OCI-LY7 (cell line): ENCODE results near the gene PSEN1.

Experiments used
- EZH2phosphoT487 ChIP-seq: fragments of 200-600 bp; sonication (generic); IDR thresholded peaks from 2 replicates; pipeline ENCODE4 v1.6.1; 2018; ENCODE audit warnings: low read depth, borderline replicate concordance, mild to moderate bottlenecking, mixed run types, antibody characterized with exemption, low read length, moderate library complexity, mixed read lengths
- TF ChIP-seq, protein P1 (sequence below): fragments of 200-600 bp; sonication (generic); conservative IDR thresholded peaks from 2 replicates; pipeline ENCODE4 v1.5.1; 2014; ENCODE audit warnings: mild to moderate bottlenecking, antibody characterized with exemption, low read length, moderate library complexity, mixed read lengths

DNA sequence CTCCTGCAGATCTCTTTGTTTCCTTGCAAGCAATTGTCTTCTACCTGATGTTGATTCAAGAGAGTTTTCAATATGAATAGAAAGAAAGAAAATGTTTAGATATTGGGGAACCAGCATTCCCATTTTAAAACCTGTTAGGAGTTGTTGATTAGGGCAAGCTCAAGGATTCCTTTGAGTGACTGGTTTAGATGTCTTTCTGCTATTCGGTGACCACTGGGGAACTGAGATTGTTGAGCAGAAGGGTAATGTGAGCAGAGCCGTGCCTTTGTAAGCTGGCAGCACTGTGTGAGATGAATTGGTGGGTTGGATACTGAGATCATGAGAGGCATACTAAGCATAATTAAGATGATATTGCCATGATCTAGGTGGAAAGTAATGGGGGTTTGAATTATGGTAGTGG lies 61.9 kb downstream of the PSEN1 start:
- TF ChIP-seq, protein P1, sequence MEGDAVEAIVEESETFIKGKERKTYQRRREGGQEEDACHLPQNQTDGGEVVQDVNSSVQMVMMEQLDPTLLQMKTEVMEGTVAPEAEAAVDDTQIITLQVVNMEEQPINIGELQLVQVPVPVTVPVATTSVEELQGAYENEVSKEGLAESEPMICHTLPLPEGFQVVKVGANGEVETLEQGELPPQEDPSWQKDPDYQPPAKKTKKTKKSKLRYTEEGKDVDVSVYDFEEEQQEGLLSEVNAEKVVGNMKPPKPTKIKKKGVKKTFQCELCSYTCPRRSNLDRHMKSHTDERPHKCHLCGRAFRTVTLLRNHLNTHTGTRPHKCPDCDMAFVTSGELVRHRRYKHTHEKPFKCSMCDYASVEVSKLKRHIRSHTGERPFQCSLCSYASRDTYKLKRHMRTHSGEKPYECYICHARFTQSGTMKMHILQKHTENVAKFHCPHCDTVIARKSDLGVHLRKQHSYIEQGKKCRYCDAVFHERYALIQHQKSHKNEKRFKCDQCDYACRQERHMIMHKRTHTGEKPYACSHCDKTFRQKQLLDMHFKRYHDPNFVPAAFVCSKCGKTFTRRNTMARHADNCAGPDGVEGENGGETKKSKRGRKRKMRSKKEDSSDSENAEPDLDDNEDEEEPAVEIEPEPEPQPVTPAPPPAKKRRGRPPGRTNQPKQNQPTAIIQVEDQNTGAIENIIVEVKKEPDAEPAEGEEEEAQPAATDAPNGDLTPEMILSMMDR = no peak
- TF ChIP-seq EZH2phosphoT487 = no peak
